AG04450 (cell line): ENCODE results near the gene PLAAT4. TPM values are rescaled to one million over a fixed set of nuclear protein-coding genes. Genes with fewer than 3 reads are reported as not detected.
"Not testable (repeated sequence)": the region's sequence is repeated elsewhere in the genome, so short reads cannot be mapped to it uniquely, and the experiment has no call there.

Experiments
- CTCF ChIA-PET: fragments of 300-600, 350-600 bp; formaldehyde crosslinking; extraction: SDS; loops from one replicate; lab custom pipeline; 2022; ENCODE audit warnings: antibody characterized with exemption, inconsistent platforms; lab: Charles Lee
- POLR2A ChIA-PET: fragments of 350-600 bp; formaldehyde crosslinking; extraction: SDS; loops from one replicate; lab custom pipeline; 2021; ENCODE audit warnings: antibody characterized with exemption, inconsistent platforms; lab: Yijun Ruan, JAX
- DNase-seq: peaks from one replicate; pipeline ENCODE4 v3.0.0-alpha.2; 2011; ENCODE audit warnings: low read depth, low spot score
- H3K27ac ChIP-seq: one replicate; pipeline ENCODE4 v1.5.1; 2012; ENCODE audit warnings: low read depth, low read length, control low read depth
- H3K27me3 ChIP-seq: one replicate; pipeline ENCODE4 v1.6.0; 2012; ENCODE audit warnings: low read length; ENCODE audit not compliant: control insufficient read depth, insufficient read depth
- H3K4me3 ChIP-seq: 2 replicates; pipeline ENCODE4 v1.5.1; 2011; ENCODE audit warnings: mild to moderate bottlenecking, low read depth, low read length, control low read depth
- H3K9me3 ChIP-seq: 2 replicates; pipeline ENCODE4 v1.5.1; 2012; ENCODE audit warnings: low read length; ENCODE audit not compliant: control insufficient read depth, insufficient read depth
- polyA plus RNA-seq: library from polyadenylated mRNA; depleted of rRNA; stranded (reverse); fragments of >200 nt; gene quantifications from 2 replicates; pipeline ENCODE4 v1.2.3, GENCODE V29; 2011
- TF ChIP-seq, protein P1 (sequence below): IDR thresholded peaks from 2 replicates; pipeline ENCODE4 v1.5.1; 2011; ENCODE audit warnings: low read depth, low read length, control low read depth, inconsistent platforms

The PLAAT4 gene
- polyA plus RNA-seq, 1 experiment: 3.5 TPM

DNA sequence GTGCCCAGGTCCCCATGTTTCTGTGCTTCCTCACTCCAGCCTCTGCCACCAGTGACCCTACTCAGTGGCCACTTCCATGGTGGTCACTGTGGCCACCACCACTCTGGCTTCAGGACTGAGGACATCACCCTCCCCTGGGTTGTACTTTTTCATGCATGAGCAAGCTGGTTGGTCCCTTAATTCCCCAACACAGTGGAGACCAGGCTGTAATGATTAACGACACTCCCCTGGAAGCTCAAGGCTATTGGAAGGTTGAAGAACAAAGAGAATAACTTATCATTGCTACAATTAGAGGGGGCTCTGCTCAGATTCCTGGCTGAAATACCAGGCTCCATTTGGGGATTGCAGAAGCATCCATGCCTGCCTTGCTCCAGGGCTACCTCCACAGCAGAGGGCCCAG is 10.5 kb downstream of the PLAAT4 start:
- TF ChIP-seq, protein P1, sequence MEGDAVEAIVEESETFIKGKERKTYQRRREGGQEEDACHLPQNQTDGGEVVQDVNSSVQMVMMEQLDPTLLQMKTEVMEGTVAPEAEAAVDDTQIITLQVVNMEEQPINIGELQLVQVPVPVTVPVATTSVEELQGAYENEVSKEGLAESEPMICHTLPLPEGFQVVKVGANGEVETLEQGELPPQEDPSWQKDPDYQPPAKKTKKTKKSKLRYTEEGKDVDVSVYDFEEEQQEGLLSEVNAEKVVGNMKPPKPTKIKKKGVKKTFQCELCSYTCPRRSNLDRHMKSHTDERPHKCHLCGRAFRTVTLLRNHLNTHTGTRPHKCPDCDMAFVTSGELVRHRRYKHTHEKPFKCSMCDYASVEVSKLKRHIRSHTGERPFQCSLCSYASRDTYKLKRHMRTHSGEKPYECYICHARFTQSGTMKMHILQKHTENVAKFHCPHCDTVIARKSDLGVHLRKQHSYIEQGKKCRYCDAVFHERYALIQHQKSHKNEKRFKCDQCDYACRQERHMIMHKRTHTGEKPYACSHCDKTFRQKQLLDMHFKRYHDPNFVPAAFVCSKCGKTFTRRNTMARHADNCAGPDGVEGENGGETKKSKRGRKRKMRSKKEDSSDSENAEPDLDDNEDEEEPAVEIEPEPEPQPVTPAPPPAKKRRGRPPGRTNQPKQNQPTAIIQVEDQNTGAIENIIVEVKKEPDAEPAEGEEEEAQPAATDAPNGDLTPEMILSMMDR: no peak
- Histone ChIP-seq H3K9me3 (no peaks in the 10 kb centered on the region; the same call in 1 of the 2 replicates), H3K27me3 (peaks cover 17% of the 10 kb centered on the region), H3K4me3 (no peak overlapping the region), H3K27ac (no peak overlapping the region)
- DNase-seq: no peak
- ChIA-PET POLR2A (no interaction called here), CTCF (interaction anchor here (1.0 kb wide), 1 partner anchor 68 kb away, joined by 4 read pairs; no protein-coding TSS in a partner anchor)

DNA sequence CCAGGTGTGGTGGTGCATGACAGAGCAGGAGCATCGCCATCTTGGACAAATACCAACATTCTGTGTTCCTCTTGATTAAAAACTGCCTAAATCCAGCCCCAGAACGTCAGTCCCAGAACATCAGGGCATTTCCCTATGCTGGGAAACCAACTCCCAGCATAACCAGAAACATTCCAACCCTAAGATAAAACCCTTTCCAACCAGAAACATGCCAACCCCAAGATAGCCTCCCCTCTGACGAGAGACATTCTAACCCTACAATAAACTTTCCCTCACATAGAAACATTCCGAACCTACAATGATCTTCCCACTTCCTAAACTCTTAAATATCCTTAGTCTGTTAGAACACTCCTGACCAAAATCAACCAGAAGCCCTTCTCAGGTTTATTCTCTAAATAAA is 11.6 kb downstream of the PLAAT4 start:
- Histone ChIP-seq H3K9me3 (no peaks in the 10 kb centered on the region; the same call in 1 of the 2 replicates), H3K4me3 (no peak overlapping the region), H3K27me3 (peaks cover 17% of the 10 kb centered on the region), H3K27ac (no peak overlapping the region)
- no peak for DNase-seq
- ChIA-PET POLR2A (no interaction called here), CTCF (no interaction called here)
- TF ChIP-seq, protein P1: no peak

- CTCF ChIA-PET: no interaction called here
- POLR2A ChIA-PET: no interaction called here
- Histone ChIP-seq H3K27me3 (peaks cover 15% of the 10 kb centered on the region), H3K27ac (no peak overlapping the region), H3K4me3 (no peak overlapping the region), H3K9me3 (no peaks in the 10 kb centered on the region; the same call in 1 of the 2 replicates)
- no peak for DNase-seq
- TF ChIP-seq, protein P1: no peak
Observed at GRCh38 chr11:63549411-63549810, 12.8 kb downstream of the PLAAT4 start.

DNA sequence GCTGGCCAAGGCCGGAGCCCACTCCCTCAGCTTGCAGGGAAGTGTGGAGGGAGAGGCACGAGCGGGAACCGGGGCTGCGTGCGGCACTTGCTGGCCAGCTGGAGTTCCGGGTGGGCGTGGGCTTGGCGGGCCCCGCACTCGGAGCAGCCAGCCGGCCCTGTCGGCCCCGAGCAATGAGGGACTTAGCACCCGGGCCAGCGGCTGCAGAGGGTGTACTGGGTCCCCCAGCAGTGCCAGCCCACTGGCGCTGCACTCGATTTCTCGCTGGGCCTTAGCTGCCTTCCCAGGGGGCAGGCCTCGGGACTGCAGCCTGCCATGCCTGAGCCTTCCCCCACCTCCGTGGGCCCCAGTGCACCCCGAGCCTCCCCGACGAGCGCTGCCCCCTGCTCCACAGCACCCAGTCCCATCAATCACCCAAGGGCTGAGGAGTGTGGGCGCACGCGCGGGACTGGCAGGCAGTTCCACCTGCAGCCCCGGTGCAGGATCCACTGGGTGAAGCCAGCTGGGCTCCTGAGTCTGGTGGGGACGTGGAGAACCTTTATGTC is 13.6 kb downstream of the PLAAT4 start:
- DNase-seq, H3K4me3 ChIP-seq, H3K27ac ChIP-seq, POLR2A ChIA-PET, CTCF ChIA-PET, H3K27me3 ChIP-seq, H3K9me3 ChIP-seq: not testable (repeated sequence)

- Histone ChIP-seq H3K27me3 (peaks cover 15% of the 10 kb centered on the region), H3K9me3 (no peaks in the 10 kb centered on the region; the same call in 1 of the 2 replicates), H3K4me3 (no peak overlapping the region), H3K27ac (no peak overlapping the region)
- TF ChIP-seq, protein P1: no peak
- POLR2A ChIA-PET: no interaction called here
- CTCF ChIA-PET: no interaction called here
- DNase-seq: no peak
Observed at GRCh38 chr11:63551091-63551888, 14.7 kb downstream of the PLAAT4 start.
